Naive thymus-derived CD8-positive, alpha-beta T cell (primary cell): ENCODE data around the gene RB1. TPM values are rescaled to one million over a fixed set of nuclear protein-coding genes. Genes with fewer than 3 reads are reported as not detected.
"Not testable (repeated sequence)": the region's sequence is repeated elsewhere in the genome, so short reads cannot be mapped to it uniquely, and the experiment has no call there.

Source experiments
- ATAC-seq, 2 donors: fragments of 150-1000 bp; cut with Tn5 transposase in 1 of 2; sonication (Bioruptor Pico), chemical (Tn5 transposase) in 1 of 2; 1 replicate in 1 of 2; 2 replicates in 1 of 2; pipeline ENCODE4 v1.10.0; 2021; ENCODE audit warnings: mild to moderate bottlenecking in 2 of 2, moderate library complexity in 2 of 2
- POLR2A ChIA-PET: fragments of 350-600 bp; sonication (Branson Sonifier 250); formaldehyde crosslinking; loops from one replicate; lab custom pipeline; 2021; ENCODE audit warnings: antibody characterized with exemption; lab: Charles Lee
- DNase-seq, 10 donors: peaks; one replicate each; pipeline versions ENCODE4 v3.0.0 to v3.0.0-alpha.2; 2020 to 2022
- H3K27ac Mint-ChIP-seq, 10 donors: one replicate each; pipeline ENCODE4 v1.8.0; 2020 to 2022; ENCODE audit warnings: mild to moderate bottlenecking in 10 of 10, mixed read lengths in 10 of 10, moderate library complexity in 4 of 10, inconsistent platforms in 1 of 10
- H3K27me3 Mint-ChIP-seq, 5 donors: one replicate each; pipeline ENCODE4 v1.8.0; 2021 to 2022; ENCODE audit warnings: mixed read lengths in 5 of 5
- H3K36me3 Mint-ChIP-seq, 3 donors: one replicate each; pipeline ENCODE4 v1.8.0; 2020 to 2022; ENCODE audit warnings: mixed read lengths in 3 of 3, mild to moderate bottlenecking in 2 of 3, inconsistent platforms in 1 of 3
- H3K4me1 Mint-ChIP-seq, 4 donors: one replicate each; pipeline ENCODE4 v1.8.0; 2021 to 2022; ENCODE audit warnings: mixed read lengths in 4 of 4
- H3K4me3 Mint-ChIP-seq, 10 donors: one replicate each; pipeline ENCODE4 v1.8.0; 2020 to 2022; ENCODE audit warnings: mild to moderate bottlenecking in 10 of 10, mixed read lengths in 10 of 10, moderate library complexity in 6 of 10, inconsistent platforms in 1 of 10
- H3K9me3 Mint-ChIP-seq, 9 donors: one replicate each; pipeline ENCODE4 v1.8.0; 2020 to 2022; ENCODE audit warnings: mixed read lengths in 9 of 9, mild to moderate bottlenecking in 3 of 9, inconsistent platforms in 1 of 9, moderate library complexity in 1 of 9
- polyA plus RNA-seq, 3 donors: library from polyadenylated mRNA; unstranded; fragments of 300-500 nt; fragmentation: Illumina TruSeq; gene quantifications; one replicate each; pipeline ENCODE4 v1.2.3, GENCODE V29; 2021
- total RNA-seq, 8 experiments: library from RNA in 2 of 8; stranded (reverse) in 2 of 8; gene quantifications; one replicate each; pipeline ENCODE4 v1.2.3 and lab custom pipeline; 2021 to 2026

RB1 gene
- total and polyA plus RNA-seq, 5 experiments from 2014 or later: 11.9 to 32.6 (median 18.0) TPM

DNA sequence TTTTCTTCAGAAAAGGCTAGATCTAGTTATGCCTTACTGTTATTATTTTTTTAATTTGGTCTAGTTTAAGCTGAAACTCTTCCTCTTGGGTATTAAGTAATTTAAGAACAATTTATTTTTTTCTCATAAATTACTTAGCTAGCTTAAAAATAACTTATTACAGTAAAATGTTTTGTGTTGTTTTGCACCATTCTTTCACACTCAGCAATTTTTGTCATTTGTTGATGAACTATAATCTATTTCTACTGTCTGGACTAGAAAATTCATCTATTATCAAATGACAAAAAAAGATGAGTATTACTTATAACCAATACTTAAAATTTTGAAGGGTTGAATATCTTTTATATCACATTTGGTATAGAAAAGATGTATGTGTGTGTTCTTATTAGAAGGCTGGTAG is 111.0 kb downstream of the RB1 start:
- Mint-ChIP-seq H3K36me3 (peaks cover 5 to 12% (median 8%) of the 10 kb centered on the region in 3 donors), H3K4me1 (peaks cover 13 to 34% (median 23%) of the 10 kb centered on the region in 4 donors), H3K9me3 (peaks cover 0 to 15% (median 2%) of the 10 kb centered on the region in 9 donors), H3K4me3 (peak overlapping the region in 2 of 10 donors; percentile 45 to 80), H3K27ac (peak overlapping the region in 3 of 10 donors; percentile 12 to 20 (median 19)), H3K27me3 (no peaks in the 10 kb centered on the region)
- POLR2A ChIA-PET: interaction anchor here (0.7 kb wide), 1 partner anchor 120 kb away, joined by 7 read pairs; no protein-coding TSS in a partner anchor
- DNase-seq: no peak
- no peak for ATAC-seq

DNA sequence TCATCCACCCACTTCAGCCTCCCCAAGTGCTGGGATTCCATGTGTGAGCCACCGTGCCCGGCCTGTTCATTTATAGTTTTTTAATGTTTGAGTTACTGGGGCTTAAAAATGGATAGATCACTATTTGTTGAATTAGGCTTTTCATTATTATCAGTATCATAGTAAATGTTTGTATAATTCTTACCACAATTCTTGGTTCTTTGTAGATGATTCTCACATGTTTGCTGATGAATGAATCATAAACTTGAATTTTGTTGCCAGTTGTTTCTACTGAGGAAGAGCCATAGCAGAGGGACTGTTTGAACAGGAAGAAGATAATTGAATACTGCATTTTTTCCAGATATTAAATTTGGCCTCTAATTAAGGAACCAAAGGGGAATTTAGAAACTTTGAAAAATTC is 112.0 kb downstream of the RB1 start:
- no peaks in the 10 kb centered on the region for H3K27me3 Mint-ChIP-seq
- POLR2A ChIA-PET: no interaction called here
- DNase-seq: no peak
- H3K4me1 Mint-ChIP-seq: peaks cover 11 to 24% (median 15%) of the 10 kb centered on the region in 4 donors
- ATAC-seq: no peak
- H3K36me3 Mint-ChIP-seq: peaks cover 7 to 12% (median 8%) of the 10 kb centered on the region in 3 donors
- peaks cover 0 to 24% (median 2%) of the 10 kb centered on the region in 9 donors for H3K9me3 Mint-ChIP-seq
- H3K27ac Mint-ChIP-seq: peak overlapping the region in 3 of 10 donors; percentile 50 to 66 (median 51)
- peak overlapping the region in 1 of 10 donors; percentile 80 for H3K4me3 Mint-ChIP-seq

DNA sequence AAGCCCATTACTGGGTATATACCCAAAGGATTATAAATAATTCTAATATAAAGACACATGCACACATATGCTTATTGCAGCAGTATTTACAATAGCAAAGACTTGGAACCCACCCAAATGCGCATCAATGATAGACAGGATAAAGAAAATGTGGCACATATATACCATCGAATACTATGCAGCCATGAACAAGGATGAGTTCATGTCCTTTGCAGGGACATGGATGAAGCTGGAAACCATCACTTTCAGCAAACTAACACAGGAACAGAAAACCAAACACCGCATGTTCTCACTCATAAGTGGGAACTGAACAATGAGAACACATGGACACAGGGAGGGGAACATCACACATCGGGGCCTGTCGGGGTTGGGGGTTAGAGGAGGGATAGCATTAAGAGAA is 118.5 kb downstream of the RB1 start:
- H3K27me3 Mint-ChIP-seq, H3K4me3 Mint-ChIP-seq, H3K27ac Mint-ChIP-seq, POLR2A ChIA-PET, DNase-seq, H3K4me1 Mint-ChIP-seq, ATAC-seq: not testable (repeated sequence)
- Mint-ChIP-seq H3K9me3 (peaks cover 0 to 28% (median 5%) of the 10 kb centered on the region in 9 donors), H3K36me3 (peaks cover 10 to 11% (median 10%) of the 10 kb centered on the region in 3 donors)

DNA sequence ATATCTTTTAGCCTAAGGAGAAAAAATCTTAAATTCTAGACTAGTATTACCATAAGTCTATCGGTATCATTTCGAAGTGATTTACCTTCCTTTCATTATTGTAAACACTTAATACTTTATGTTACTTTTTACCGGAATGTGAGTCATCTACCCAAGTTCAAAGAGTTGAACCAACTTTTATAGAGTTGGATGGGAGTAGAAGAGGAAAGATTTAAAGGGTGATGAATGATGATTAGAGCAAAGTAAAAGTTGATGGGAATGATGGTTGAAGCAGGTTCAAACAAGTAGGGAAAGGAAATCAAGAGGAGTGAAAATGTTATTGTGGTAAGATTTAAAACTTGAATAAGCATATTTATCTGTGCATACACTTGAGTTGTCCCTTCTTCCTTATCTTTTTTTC is 120.7 kb downstream of the RB1 start:
- H3K36me3 Mint-ChIP-seq: peaks cover 5 to 9% (median 6%) of the 10 kb centered on the region in 3 donors
- H3K27me3 Mint-ChIP-seq: no peaks in the 10 kb centered on the region
- peaks cover 0 to 7% (median under 1%) of the 10 kb centered on the region in 4 donors for H3K4me1 Mint-ChIP-seq
- no peak overlapping the region for H3K27ac Mint-ChIP-seq
- no peak for DNase-seq
- no peak overlapping the region for H3K4me3 Mint-ChIP-seq
- POLR2A ChIA-PET: no interaction called here
- peaks cover 0 to 15% (median 3%) of the 10 kb centered on the region in 9 donors for H3K9me3 Mint-ChIP-seq
- no peak for ATAC-seq

DNA sequence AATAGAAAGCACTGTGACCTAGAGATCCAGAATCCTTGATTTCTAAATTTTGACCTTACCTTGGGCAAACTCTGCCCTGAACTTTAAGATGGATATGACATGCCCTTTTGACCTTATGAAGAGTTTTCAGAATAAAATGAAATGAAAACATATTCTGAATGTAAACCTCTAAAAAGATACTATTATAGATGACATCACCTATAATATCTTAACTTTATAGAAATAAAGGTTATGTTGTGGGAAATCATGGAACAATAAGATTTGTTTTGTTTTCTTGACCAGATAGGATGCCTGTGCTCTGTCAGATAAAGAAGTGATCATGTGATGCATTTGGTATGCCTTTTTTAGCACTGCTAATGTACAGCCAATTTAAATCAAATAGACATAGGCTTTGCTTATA is 122.5 kb downstream of the RB1 start:
- no peak for DNase-seq
- peaks cover 4 to 6% (median 5%) of the 10 kb centered on the region in 3 donors for H3K36me3 Mint-ChIP-seq
- H3K4me3 Mint-ChIP-seq: no peak overlapping the region
- POLR2A ChIA-PET: no interaction called here
- no peak for ATAC-seq
- peaks cover 0 to 5% (median 0%) of the 10 kb centered on the region in 9 donors for H3K9me3 Mint-ChIP-seq
- H3K27me3 Mint-ChIP-seq: no peaks in the 10 kb centered on the region
- no peak overlapping the region for H3K27ac Mint-ChIP-seq
- peaks cover 0 to 19% (median 3%) of the 10 kb centered on the region in 4 donors for H3K4me1 Mint-ChIP-seq

DNA sequence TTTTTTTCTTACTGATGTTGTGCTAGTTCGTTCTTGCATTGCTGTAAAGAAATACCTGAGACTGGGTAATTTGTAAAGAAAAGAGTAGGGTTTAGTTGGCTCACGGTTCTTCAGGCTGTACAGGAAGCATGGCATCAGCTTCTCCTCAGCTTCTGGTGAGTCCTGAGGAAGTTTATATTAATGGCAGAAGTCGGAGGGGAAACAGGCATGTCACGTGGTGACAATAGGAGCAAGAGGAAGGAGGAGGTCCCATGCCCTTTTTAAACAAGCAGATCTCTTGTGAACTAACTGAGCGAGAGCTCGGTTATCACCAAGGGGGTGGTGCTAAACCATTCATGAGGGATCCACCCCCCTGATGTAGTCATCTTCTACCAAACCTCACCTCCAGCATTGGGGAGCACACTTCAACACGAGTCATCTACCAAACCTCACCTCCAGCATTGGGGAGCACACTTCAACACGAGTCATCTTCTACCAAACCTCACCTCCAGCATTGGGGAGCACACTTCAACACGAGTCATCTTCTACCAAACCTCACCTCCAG is 123.3 kb downstream of the RB1 start:
- H3K36me3 Mint-ChIP-seq, ATAC-seq, H3K27me3 Mint-ChIP-seq, DNase-seq, POLR2A ChIA-PET, H3K4me3 Mint-ChIP-seq, H3K9me3 Mint-ChIP-seq: not testable (repeated sequence)
- Mint-ChIP-seq H3K4me1 (peaks cover 3 to 26% (median 9%) of the 10 kb centered on the region in 4 donors), H3K27ac (peak overlapping the region in 1 of 10 donors; percentile 54)

DNA sequence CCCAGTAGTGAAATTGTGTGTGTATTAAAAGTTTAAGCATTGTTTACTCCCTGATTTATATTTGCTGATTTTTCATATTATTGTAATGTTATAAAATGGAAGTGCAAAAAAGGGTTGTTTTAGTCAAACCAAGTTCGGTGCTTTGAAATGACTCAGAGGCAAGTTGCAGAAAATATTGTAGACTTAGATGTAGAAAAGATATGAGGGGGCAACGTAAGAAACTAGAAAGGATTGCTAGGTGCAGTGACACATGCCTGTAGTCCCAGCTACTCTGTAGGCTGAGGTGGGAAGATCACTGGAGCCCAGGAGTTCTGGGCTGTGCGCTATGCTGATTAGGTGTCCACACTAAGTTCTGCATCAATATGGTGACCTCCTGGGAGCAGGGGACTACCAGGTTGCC is 125.5 kb downstream of the RB1 start:
- POLR2A ChIA-PET: no interaction called here
- DNase-seq (no peak), ATAC-seq (no peak)
- Mint-ChIP-seq H3K9me3 (peaks cover 0 to 5% (median 0%) of the 10 kb centered on the region in 9 donors), H3K27me3 (no peaks in the 10 kb centered on the region), H3K4me3 (no peak overlapping the region), H3K4me1 (peaks cover 7 to 33% (median 16%) of the 10 kb centered on the region in 4 donors), H3K27ac (peak overlapping the region in 2 of 10 donors; percentile 14 to 31), H3K36me3 (peaks cover 4 to 7% (median 6%) of the 10 kb centered on the region in 3 donors)

DNA sequence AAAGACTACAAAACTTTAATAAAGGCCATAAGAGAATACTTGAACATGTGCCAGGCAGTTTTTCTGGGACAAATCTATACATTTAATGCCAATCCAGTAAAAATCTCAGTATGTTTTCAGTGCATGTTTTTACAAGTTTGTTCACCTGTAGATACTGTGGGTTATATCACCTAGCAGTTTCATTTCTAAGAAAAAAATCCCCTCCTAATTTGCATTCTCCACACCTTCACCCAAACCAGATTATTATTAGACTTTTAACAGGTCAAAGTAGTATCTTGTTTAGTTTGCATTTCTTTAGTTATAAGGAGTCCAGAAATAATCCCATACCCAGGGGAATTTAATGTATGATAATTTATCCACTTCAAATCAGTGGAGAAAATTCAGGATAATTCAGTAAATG is 126.3 kb downstream of the RB1 start:
- no peaks in the 10 kb centered on the region for H3K27me3 Mint-ChIP-seq
- peaks cover 7 to 40% (median 21%) of the 10 kb centered on the region in 4 donors for H3K4me1 Mint-ChIP-seq
- H3K27ac Mint-ChIP-seq: peak overlapping the region in 1 of 10 donors; percentile 22
- H3K9me3 Mint-ChIP-seq: peaks cover 0 to 5% (median 0%) of the 10 kb centered on the region in 9 donors
- peaks cover 3 to 7% (median 4%) of the 10 kb centered on the region in 3 donors for H3K36me3 Mint-ChIP-seq
- ATAC-seq (no peak), DNase-seq (no peak)
- POLR2A ChIA-PET: interaction anchor here (0.6 kb wide), 1 partner anchor 21 kb away, joined by 4 read pairs; no protein-coding TSS in a partner anchor
- H3K4me3 Mint-ChIP-seq: no peak overlapping the region

DNA sequence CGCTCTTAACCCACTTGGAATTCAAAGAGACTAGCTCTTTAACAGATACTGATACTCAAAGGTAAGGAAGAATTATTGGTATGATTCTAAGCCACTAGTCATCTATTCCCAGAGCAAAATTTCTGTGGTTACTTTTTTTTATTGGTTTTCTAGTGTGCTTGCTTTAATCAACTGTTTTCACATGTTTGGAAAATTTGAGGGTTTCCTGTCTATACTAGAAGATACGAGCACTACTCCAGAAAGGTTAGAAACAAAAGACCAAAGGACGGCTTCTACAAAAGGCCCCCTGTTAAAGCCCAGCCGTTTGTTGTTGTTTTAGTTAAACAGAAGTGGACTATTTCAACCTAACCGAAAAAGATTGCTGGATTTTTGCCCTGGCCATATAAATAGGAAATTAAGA is 127.9 kb downstream of the RB1 start:
- peaks cover 3 to 7% (median 4%) of the 10 kb centered on the region in 3 donors for H3K36me3 Mint-ChIP-seq
- H3K9me3 Mint-ChIP-seq: peaks cover 0 to 5% (median 0%) of the 10 kb centered on the region in 9 donors
- DNase-seq (no peak), ATAC-seq (no peak)
- H3K4me1 Mint-ChIP-seq: peaks cover 8 to 54% (median 21%) of the 10 kb centered on the region in 4 donors
- H3K27ac Mint-ChIP-seq: peak overlapping the region in 3 of 10 donors; percentile 24 to 42 (median 40)
- POLR2A ChIA-PET: no interaction called here
- no peak overlapping the region for H3K4me3 Mint-ChIP-seq
- no peaks in the 10 kb centered on the region for H3K27me3 Mint-ChIP-seq

DNA sequence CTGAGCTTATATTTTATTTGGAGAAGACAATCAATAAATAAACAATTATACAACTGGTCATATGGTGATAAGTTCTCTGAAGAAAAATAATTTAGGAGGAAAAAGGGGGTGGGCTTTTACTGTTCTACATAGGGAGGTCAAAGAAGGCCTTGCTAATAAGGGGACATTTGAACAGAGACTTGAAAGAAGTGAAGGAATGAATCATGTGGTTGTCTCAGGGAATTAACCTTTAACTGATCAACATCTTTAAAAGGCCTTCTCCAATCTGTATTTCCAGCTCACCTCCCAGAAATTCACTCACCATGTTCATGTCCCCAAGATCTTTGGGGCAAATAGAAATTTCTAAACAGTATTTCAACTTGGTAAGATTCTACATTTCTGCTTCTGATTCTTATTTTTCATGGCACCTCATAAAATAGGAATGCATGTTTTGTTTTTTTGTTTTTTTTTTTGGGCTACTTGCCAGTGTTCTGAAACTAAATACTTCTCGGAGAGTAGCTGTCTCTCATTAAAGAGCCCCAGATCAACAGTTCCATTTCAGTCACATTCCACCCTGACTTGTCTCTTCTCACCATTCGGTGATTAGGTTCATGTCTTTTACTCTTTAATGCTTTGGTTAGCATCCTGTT is 128.6 kb downstream of the RB1 start:
- H3K4me1 Mint-ChIP-seq: peaks cover 8 to 60% (median 21%) of the 10 kb centered on the region in 4 donors

DNA sequence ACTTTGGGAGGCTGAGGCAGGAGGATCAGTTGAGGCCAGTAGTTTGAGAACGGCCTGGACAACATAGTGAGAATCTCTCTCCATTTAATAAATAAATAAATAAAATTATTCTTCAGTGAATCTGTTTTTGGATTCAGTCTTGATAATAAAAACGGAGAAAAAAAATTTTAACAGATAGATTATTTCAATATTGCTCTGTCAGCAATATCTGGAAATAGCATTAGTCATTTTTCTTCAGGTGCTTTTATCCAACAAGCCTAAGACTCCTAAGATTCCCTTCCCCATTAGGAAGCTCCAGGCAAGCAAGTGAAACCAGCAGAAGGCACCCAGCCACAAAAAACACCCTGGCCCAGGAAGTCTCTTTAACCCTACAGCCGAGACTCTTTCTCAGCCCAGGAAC is 130.6 kb downstream of the RB1 start:
- Mint-ChIP-seq H3K27me3 (no peaks in the 10 kb centered on the region), H3K36me3 (peaks cover 0 to 2% (median 0%) of the 10 kb centered on the region in 3 donors), H3K4me3 (no peak overlapping the region), H3K27ac (no peak overlapping the region), H3K9me3 (no peaks in the 10 kb centered on the region), H3K4me1 (peaks cover 10 to 56% (median 21%) of the 10 kb centered on the region in 4 donors)
- DNase-seq (no peak), ATAC-seq (no peak)
- POLR2A ChIA-PET: no interaction called here

More for the DNA sequence above, 128.6 kb downstream of the RB1 start:
- H3K36me3 Mint-ChIP-seq: peaks cover 0 to 2% (median 0%) of the 10 kb centered on the region in 3 donors
- H3K27ac Mint-ChIP-seq: peak overlapping the region in 2 of 10 donors; percentile 24 to 40
- POLR2A ChIA-PET: no interaction called here
- no peaks in the 10 kb centered on the region for H3K27me3 Mint-ChIP-seq
- DNase-seq (no peak), ATAC-seq (no peak)
- H3K9me3 Mint-ChIP-seq: no peaks in the 10 kb centered on the region
- H3K4me3 Mint-ChIP-seq: no peak overlapping the region

DNA sequence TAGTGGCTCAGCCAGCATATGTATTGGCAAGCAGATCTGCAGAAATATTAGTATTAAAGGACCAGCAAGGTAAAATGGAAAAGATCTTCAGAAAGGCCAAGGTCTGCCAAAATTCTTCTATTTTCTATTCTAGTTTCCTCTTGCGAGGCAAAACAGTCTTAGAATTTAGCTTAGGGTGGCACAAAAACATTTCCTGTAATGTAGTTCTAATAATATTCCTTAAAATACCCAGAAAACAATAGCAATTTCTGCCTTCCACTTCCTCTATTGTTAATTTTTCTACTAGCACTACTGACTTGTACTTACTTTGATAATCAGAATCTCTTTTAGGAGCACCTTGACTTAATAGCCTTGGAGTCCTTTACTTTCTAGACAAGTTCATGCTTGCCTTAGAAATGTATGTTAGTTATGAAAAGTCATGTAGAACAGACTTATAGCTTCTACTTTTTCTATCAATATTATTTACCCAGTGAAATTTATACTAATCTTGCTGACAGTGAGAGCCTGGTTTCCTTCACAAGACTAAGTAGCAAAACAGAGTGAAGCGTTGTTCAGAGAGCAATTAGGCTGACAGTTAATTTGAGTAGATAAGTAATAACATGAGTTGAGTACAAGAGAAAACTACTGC is 133.2 kb downstream of the RB1 start:
- DNase-seq (no peak), ATAC-seq (no peak)
- H3K4me1 Mint-ChIP-seq: peaks cover 10 to 41% (median 13%) of the 10 kb centered on the region in 4 donors
- POLR2A ChIA-PET: no interaction called here
- H3K27me3 Mint-ChIP-seq: no peaks in the 10 kb centered on the region
- peaks cover 0 to 2% (median 0%) of the 10 kb centered on the region in 3 donors for H3K36me3 Mint-ChIP-seq
- H3K9me3 Mint-ChIP-seq: no peaks in the 10 kb centered on the region
- peak overlapping the region in 1 of 10 donors; percentile 34 for H3K27ac Mint-ChIP-seq
- peak overlapping the region in 1 of 10 donors; percentile 5 for H3K4me3 Mint-ChIP-seq

DNA sequence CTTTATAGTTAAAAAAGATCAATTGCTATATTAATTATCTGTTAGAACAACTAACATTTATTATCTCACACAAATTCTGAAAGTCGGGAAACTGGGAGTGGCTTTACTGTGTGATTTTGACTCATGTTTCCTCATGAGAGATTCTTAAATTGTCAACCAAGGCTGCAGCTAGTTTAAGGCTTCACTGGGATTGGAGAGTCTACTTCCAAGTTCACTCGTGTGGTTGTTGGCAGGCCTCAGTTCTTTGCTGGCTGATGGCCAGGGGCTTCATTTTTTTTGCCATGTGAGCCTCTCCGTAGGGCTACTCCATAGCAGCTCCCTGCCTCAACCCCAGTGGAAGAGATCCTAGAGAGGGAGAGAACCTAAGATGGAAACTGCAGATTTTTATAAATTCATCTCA is 133.8 kb downstream of the RB1 start:
- Mint-ChIP-seq H3K4me1 (peaks cover 6 to 35% (median 8%) of the 10 kb centered on the region in 4 donors), H3K27ac (no peak overlapping the region), H3K36me3 (no peaks in the 10 kb centered on the region), H3K27me3 (no peaks in the 10 kb centered on the region), H3K9me3 (no peaks in the 10 kb centered on the region), H3K4me3 (no peak overlapping the region)
- POLR2A ChIA-PET: no interaction called here
- DNase-seq (no peak), ATAC-seq (no peak)
